Smooth muscle cell (in vitro differentiated cells): ENCODE measurements around the gene PDCD5. TPM values are rescaled to one million over a fixed set of nuclear protein-coding genes. Genes with fewer than 3 reads are reported as not detected.
"Not testable (repeated sequence)": the region's sequence is repeated elsewhere in the genome, so short reads cannot be mapped to it uniquely, and the experiment has no call there.

Experiments
- DNase-seq: peaks from one replicate; lab custom pipeline; 2025; ENCODE audit not compliant: unreplicated experiment; lab: John Stamatoyannopoulos, UW
- H2AFZ ChIP-seq: fragments of 200-600 bp; sonication (generic); 2 replicates; pipeline ENCODE4 v1.6.0; 2016; ENCODE audit warnings: antibody characterized with exemption, low read depth, mild to moderate bottlenecking
- H3F3A ChIP-seq: fragments of 200-600 bp; sonication (generic); 2 replicates; pipeline ENCODE4 v1.6.0; 2017; ENCODE audit warnings: antibody characterized with exemption, low read depth
- H3K27ac ChIP-seq: fragments of 200-600 bp; sonication (generic); 2 replicates; pipeline ENCODE4 v1.5.1; 2016; ENCODE audit warnings: low read depth, mild to moderate bottlenecking
- H3K27me3 ChIP-seq: fragments of 200-600 bp; sonication (generic); 2 replicates; pipeline ENCODE4 v1.6.1; 2016; ENCODE audit warnings: low read depth, mild to moderate bottlenecking
- H3K36me3 ChIP-seq: fragments of 200-600 bp; sonication (generic); 2 replicates; pipeline ENCODE4 v1.5.1; 2016; ENCODE audit warnings: low read depth
- H3K4me1 ChIP-seq: fragments of 200-600 bp; sonication (generic); 2 replicates; pipeline ENCODE4 v1.5.1; 2016; ENCODE audit warnings: low read depth
- H3K4me2 ChIP-seq: fragments of 200-600 bp; sonication (generic); 2 replicates; pipeline ENCODE4 v1.6.0; 2016; ENCODE audit warnings: mild to moderate bottlenecking
- H3K4me3 ChIP-seq: fragments of 200-600 bp; sonication (generic); 2 replicates; pipeline ENCODE4 v1.5.1; 2016; ENCODE audit warnings: mild to moderate bottlenecking
- H3K79me2 ChIP-seq: fragments of 200-600 bp; sonication (generic); 2 replicates; pipeline ENCODE4 v1.6.0; 2016; ENCODE audit warnings: low read depth, mild to moderate bottlenecking
- H3K9ac ChIP-seq: fragments of 200-600 bp; sonication (generic); 2 replicates; pipeline ENCODE4 v1.6.0; 2016; ENCODE audit warnings: low read depth
- H3K9me3 ChIP-seq: fragments of 200-600 bp; sonication (generic); replicated peaks from 2 replicates; pipeline ENCODE4 v1.5.1; 2016; ENCODE audit warnings: low read depth
- H4K20me1 ChIP-seq: fragments of 200-600 bp; sonication (generic); 2 replicates; pipeline ENCODE4 v1.6.0; 2016; ENCODE audit warnings: low read depth
- CTCF ChIP-seq: fragments of 200-600 bp; sonication (generic); IDR thresholded peaks from 2 replicates; pipeline ENCODE4 v1.5.1; 2017; ENCODE audit warnings: borderline replicate concordance, mild to moderate bottlenecking, antibody characterized with exemption; ENCODE audit not compliant: insufficient read depth, poor library complexity, severe bottlenecking
- WGBS: methylation state at CpG from one replicate; pipeline ENCODE4 v1.1.7; 2016; ENCODE audit warnings: low lambda C conversion rate; 5-methylcytosine and 5-hydroxymethylcytosine counted together
- polyA plus RNA-seq: library from polyadenylated mRNA; unstranded; fragments of >200 nt; fragmentation: Nextera tagmentation; extraction: Ambion mirVana; gene quantifications from 2 replicates; pipeline ENCODE4 v1.2.1, GENCODE V29; 2016
- total RNA-seq: library from RNA; depleted of rRNA; stranded (reverse); fragments of >200 nt; gene quantifications from 2 replicates; pipeline ENCODE4 v1.2.3, GENCODE V29; 2014

PDCD5 gene
- total and polyA plus RNA-seq, 2 experiments from 2014 or later, result 131 to 220 TPM

GRCh38 chr19:32539240-32539916 lies 41.6 kb upstream of the PDCD5 start:
- no peaks in the 10 kb centered on the region for H3K4me1 ChIP-seq
- no peak overlapping the region for H3K4me2 ChIP-seq
- H3K27ac ChIP-seq, result no peak overlapping the region
- H3K9me3 ChIP-seq, result no peaks in the 10 kb centered on the region
- H4K20me1 ChIP-seq, result no peaks in the 10 kb centered on the region
- 89% methylated on average over 12 of the region's 12 CpGs for WGBS
- H3K9ac ChIP-seq, result no peak overlapping the region
- no peak overlapping the region for H3K4me3 ChIP-seq
- no peaks in the 10 kb centered on the region for H3K79me2 ChIP-seq
- H2AFZ ChIP-seq, result no peak overlapping the region
- H3K36me3 ChIP-seq, result no peaks in the 10 kb centered on the region
- H3K27me3 ChIP-seq, result no peaks in the 10 kb centered on the region
- no peak for DNase-seq
- no peaks in the 10 kb centered on the region for H3F3A ChIP-seq
- no peak for TF ChIP-seq CTCF

GRCh38 chr19:32540621-32541020 lies 40.4 kb upstream of the PDCD5 start:
- DNase-seq, result no peak
- TF ChIP-seq CTCF, result no peak
- H3F3A ChIP-seq, result no peaks in the 10 kb centered on the region

GRCh38 chr19:32541376-32541775 lies 39.6 kb upstream of the PDCD5 start:
- H3K4me3 ChIP-seq, H3K9me3 ChIP-seq, H3K27me3 ChIP-seq, H3F3A ChIP-seq, DNase-seq, H4K20me1 ChIP-seq, H3K27ac ChIP-seq, H3K4me2 ChIP-seq, H3K79me2 ChIP-seq, H3K9ac ChIP-seq, H3K4me1 ChIP-seq, H2AFZ ChIP-seq, H3K36me3 ChIP-seq: not testable (repeated sequence)
- WGBS, result 97% methylated on average over 5 of the region's 5 CpGs

More at GRCh38 chr19:32540621-32541020, 40.4 kb upstream of the PDCD5 start:
- Histone ChIP-seq H3K79me2 (no peaks in the 10 kb centered on the region), H3K27me3 (no peaks in the 10 kb centered on the region), H3K36me3 (no peaks in the 10 kb centered on the region), H2AFZ (no peak overlapping the region), H3K4me3 (no peak overlapping the region), H4K20me1 (no peaks in the 10 kb centered on the region), H3K9ac (no peak overlapping the region), H3K4me1 (no peaks in the 10 kb centered on the region), H3K9me3 (no peaks in the 10 kb centered on the region), H3K27ac (no peak overlapping the region), H3K4me2 (no peak overlapping the region)
- 84% methylated on average over 3 of the region's 3 CpGs for WGBS

GRCh38 chr19:32542477-32543108 lies 38.4 kb upstream of the PDCD5 start:
- no peak overlapping the region for H3K27ac ChIP-seq
- no peaks in the 10 kb centered on the region for H3K27me3 ChIP-seq
- no peak overlapping the region for H2AFZ ChIP-seq
- TF ChIP-seq CTCF, result no peak
- 88% methylated on average over 8 of the region's 8 CpGs for WGBS
- no peaks in the 10 kb centered on the region for H3K9me3 ChIP-seq
- no peaks in the 10 kb centered on the region for H4K20me1 ChIP-seq
- H3K79me2 ChIP-seq, result no peaks in the 10 kb centered on the region
- no peaks in the 10 kb centered on the region for H3F3A ChIP-seq
- no peaks in the 10 kb centered on the region for H3K36me3 ChIP-seq
- DNase-seq, result no peak
- H3K9ac ChIP-seq, result no peak overlapping the region
- no peaks in the 10 kb centered on the region for H3K4me1 ChIP-seq
- H3K4me3 ChIP-seq, result no peak overlapping the region
- H3K4me2 ChIP-seq, result no peak overlapping the region
